IPS DF 4.7 (cell line): ENCODE results near the gene GGTLC3.
"Not testable (repeated sequence)": the region's sequence is repeated elsewhere in the genome, so short reads cannot be mapped to it uniquely, and the experiment has no call there.

Source experiments
- DNase-seq: peaks from one replicate; pipeline ENCODE4 v3.0.0-alpha.2; 2013; ENCODE audit warnings: low spot score; ENCODE audit errors: extremely low read depth

Gene GGTLC3

GRCh38 chr22:18513454-18513853 lies 4.5 kb downstream of the GGTLC3 start:
- DNase-seq, result not testable (repeated sequence)

GRCh38 chr22:18512378-18512777 lies 5.6 kb downstream of the GGTLC3 start:
- not testable (repeated sequence) for DNase-seq

GRCh38 chr22:18511327-18511726 lies 6.6 kb downstream of the GGTLC3 start:
- not testable (repeated sequence) for DNase-seq

- not testable (repeated sequence) for DNase-seq
Measured at GRCh38 chr22:18496227-18496626, 21.7 kb downstream of the GGTLC3 start.
